Activated T-helper 1 cell treated with Interleukin-2 at 50 U/mL for 16 hours (primary cell): ENCODE results near the gene SPTA1.

ENCODE experiments used
- DNase-seq: peaks from one replicate; pipeline ENCODE4 v3.0.0-alpha.2; 2020; ENCODE audit warnings: low read depth

The SPTA1 gene

DNA sequence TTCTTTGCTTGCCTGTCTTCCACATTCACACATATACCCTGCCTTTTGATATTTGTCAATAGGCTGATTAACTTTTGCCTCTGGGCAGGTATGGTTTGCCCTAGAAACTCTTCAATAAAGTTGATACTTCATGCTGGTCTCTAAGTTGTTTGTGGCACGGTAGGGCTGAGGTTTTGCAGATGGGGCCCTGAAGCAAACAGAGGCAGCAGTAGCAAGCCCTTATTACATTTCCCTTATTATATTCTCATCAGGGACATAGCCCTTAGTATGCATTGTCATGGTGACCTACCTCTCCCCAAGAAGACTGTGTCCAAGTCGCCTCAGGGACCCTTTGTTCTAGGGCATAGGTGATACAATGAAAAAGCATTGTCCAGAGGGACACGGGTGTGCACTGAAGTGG is 116.0 kb downstream of the SPTA1 start, which contains the start of gene OR6P1:
Gene OR6P1 (minus strand): TSS at position 101 of the 400 bp plus-strand sequence. CDS start 6,976 bp downstream, outside the sequence.
- no peak for DNase-seq

DNA sequence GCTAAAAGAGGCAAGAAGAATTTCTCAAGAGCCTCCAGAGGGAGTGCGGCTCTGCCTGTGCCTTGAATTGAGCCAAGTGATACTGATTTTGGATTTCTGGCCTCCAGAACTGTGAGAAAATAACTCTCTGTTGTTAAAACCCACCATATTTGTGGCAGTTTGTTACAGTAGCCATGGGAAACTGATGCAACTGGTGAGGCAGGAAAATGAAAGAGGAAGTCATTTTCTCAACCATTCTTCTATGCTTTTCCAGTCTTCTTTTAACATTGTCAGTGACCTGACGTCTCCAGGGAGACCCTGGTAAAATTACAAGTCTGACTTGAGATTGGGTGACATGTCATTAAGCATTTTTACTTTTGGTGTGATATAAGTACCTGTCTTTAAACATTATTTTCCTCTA is 121.9 kb downstream of the SPTA1 start:
- DNase-seq = no peak

DNA sequence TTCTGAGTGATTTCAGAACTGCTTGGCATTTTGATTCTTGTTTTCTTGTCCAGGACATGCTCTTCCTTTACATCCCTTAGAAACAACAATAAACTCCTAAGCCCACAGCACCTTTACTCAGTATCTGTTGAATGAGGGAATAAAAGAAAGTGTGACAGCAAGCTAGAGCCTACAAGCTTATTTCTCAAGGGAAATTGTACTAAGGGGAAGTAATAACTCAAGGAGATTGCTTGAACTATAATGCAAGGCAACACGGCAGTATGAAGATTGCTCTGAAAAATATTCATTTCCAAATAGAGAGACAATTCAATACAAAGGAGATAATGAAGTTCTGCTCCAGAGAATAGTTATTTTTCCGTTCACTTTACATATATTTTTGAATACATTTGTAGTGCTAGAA is 122.7 kb downstream of the SPTA1 start:
- DNase-seq = no peak
